GM23338 (cell line): ENCODE data around the gene PYDC2.

Experiments used
- CTCF ChIP-seq, 2 experiments: fragments of 200-600 bp in 1 of 2; sonication (generic) in 1 of 2; conservative IDR thresholded peaks; 2 replicates each; pipeline versions ENCODE4 v1.5.1 to v1.6.1; 2016 to 2017; ENCODE audit warnings: antibody characterized with exemption in 2 of 2, low read depth in 2 of 2, mild to moderate bottlenecking in 2 of 2, moderate library complexity in 1 of 2
- EZH2phosphoT487 ChIP-seq: fragments of 200-600 bp; sonication (generic); IDR thresholded peaks from one replicate; pipeline ENCODE4 v1.8.1; 2018; ENCODE audit warnings: antibody characterized with exemption; ENCODE audit not compliant: unreplicated experiment

- TF ChIP-seq CTCF (conservative IDR thresholded peaks at IDR 0.05; ENCODE audit: low read depth in 2 of 2) = no peak
- no peak for TF ChIP-seq EZH2phosphoT487
These were observed 19.3 kb upstream of the PYDC2 start for GRCh38 chr3:191441687-191442086.
